ENCODE results near the gene NUP62CL.

Gene NUP62CL

DNA sequence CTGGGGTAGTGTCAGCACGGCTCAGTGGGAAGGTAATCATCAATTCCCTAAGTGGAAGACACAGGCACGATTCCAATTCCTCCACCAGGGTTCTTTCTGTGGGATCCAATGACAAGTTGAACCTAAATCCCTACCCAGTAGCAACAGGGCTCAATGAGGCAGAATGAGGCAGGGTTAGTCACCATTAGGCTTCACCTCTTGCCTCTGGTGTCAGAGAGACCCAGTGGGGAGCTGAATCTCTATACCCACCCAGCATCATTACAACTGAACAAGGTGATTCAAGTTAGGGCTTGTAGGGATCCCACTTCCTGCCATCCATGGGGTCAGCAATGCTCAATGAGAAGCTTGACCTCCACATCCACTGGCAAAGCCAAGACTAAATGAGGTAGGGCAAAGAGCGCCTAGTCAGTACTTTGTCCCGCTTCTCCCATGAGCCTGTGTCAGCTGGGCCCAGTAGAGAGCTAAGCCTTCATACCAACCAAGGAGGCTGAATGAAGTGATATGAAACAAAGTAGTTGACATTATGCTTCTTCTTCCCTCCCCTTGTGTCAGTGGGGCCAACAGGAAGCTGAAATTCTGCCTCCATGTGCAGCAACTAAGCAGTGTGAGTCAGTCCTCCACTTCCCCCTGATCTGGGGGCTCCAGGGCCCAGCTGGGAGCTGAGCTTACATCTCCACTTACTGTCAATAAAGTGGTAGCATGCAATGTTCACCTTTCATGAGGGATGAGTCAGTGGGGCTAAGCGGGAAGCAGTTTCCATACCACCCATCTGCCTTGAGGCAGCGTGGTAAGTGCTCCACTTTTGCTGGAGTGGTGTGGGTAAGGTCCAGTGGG is 51.2 kb downstream of the NUP62CL start:
- FAIRE-seq = no peak
- DNase-seq (ENCODE audit: extremely low spot score, insufficient read length, low read depth) = no peak

GRCh38 chrX:107153005-107153404 is 53.2 kb downstream of the NUP62CL start:
- DNase-seq (ENCODE audit: extremely low spot score, insufficient read length, low read depth) (no peak), FAIRE-seq (no peak)

DNA sequence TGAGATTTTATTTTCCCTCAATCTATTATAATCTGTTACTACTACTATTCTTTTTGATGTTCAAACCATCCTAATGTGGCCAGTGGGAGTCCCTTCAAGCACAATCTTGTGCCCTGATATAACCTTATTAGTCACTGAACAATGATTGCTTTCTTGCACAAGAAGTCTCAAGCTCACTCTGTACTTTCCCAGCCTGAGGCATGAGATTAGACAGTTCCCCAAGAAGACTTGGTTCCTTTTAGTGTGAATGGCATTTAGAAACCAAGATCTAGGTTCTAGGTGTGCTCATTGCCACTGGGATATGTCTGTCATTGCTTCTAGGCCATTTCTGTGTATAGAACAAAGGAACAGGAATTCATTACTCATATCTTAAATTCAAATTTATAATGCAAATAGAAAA is 59.6 kb downstream of the NUP62CL start:
- DNase-seq (ENCODE audit: extremely low spot score, insufficient read length, low read depth) = no peak
- FAIRE-seq = no peak

DNA sequence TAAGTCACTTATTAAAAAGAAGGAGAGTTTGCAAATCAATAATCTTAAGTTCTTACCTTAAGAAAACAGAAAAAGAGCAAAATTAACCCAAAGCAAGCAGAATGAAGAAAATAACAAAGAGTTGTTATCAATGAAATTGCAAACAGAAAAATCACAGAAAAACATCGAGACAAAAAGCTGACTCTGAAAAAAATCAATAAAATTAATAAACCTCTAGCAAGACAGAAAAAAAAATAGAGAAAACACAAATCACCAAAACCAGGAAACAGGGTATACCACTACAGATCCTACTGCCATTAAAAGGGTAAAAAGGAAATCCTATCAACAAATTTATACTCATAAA is 70.3 kb downstream of the NUP62CL start:
- no peak for FAIRE-seq

DNA sequence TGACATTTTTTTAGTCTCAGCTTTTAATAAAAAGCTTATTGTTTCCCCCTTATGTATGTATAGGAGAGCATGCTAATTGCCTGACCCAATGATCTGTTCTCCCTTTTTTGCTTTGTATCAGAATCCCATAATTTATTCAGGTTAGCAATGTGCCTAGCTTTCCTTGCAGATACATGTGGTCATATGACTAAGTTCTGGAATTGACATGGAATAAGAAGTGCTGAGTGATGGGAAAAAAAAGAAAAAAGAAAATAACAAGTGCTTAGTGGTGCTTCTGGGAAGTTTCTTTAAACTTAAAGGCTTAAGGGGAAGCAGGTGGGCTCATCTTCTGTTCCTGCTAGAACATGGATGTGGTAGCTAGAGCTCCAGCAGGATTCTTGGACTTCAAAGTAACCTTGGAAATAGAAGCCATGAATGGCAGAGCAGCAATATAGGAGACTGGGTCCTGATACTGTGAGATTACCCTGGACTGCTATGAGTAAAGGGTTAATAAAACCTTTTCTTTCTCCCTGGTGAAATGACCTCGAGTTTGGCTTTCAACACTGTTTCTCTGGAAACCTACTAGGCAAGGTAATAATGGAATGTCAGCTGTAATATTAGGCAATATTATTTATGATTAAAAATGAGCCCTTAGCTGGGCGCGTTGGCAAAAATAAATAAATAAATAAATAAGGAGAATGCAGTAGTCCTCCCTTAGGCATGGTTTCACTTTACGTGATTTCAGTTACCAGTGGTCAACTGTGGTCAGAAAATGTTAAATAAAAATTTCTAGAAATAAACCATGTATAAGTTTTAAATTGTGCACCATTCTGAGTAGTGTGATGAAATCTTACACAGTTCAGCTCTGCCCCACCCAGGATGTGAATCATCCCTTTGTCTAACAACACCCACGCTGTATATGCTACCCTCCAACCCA is 70.9 kb downstream of the NUP62CL start:
- DNase-seq (ENCODE audit: extremely low spot score, insufficient read length, low read depth) = no peak
- no peak for FAIRE-seq

More for the DNA sequence above, 70.3 kb downstream of the NUP62CL start:
- no peak for DNase-seq (ENCODE audit: extremely low spot score, insufficient read length, low read depth)

- FAIRE-seq (no peak), DNase-seq (ENCODE audit: extremely low spot score, insufficient read length, low read depth) (no peak)
Observed at GRCh38 chrX:107123750-107124149, 82.5 kb downstream of the NUP62CL start.

- DNase-seq (ENCODE audit: extremely low spot score, insufficient read length, low read depth) (no peak), FAIRE-seq (peak; percentile 35)
Observed at GRCh38 chrX:107119283-107119682, 87.0 kb downstream of the NUP62CL start.

DNA sequence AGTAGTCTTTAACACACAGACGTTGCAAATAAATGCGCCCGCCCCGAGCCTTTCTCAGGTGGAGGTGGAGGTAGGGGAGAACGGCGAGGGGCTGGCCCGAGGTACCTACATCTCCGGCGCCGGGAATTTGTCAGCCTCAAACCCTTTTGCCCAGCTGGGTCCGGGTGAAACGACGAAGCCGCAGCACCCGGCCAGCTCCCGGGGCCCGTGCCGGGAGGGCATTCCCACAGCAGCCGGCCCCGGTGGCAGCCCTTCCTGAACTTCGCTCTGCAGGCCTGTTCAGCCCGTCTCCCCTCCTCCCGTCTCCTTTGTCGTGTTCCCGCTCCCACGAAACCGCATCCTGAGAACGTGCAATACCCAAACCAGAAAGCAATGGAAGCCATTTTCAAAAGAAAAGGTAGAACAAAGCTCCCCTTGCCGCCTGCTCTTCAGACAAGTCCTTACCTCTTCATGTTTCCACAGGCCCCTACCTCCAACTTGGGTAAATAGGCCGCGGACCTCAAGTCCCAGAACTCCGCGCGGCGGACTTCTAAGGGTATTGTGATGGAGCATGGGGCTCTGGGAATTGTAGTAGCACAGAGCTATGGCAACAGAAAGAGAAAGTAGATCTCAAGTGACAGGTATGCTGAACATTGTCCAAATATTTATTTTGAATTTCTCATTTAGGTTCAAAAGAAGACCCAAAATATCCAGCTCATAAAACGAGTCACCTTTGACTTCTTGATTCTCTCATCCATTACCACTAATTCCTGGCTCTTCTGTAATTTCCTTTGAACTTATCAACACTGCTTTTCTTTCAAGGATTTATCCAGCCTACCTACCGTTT is 87.7 kb downstream of the NUP62CL start, which contains the start of gene RBM41:
Gene RBM41, minus strand, starts transcription at position 501 of the 826 bp plus-strand sequence. Its CDS starts 49 bp downstream, at position 452.
- no peak for DNase-seq (ENCODE audit: extremely low spot score, insufficient read length, low read depth)
- FAIRE-seq = peak; percentile 97

- DNase-seq (ENCODE audit: extremely low spot score, insufficient read length, low read depth) (no peak), FAIRE-seq (peak; percentile 85)
Observed at GRCh38 chrX:107117993-107118321, 88.3 kb downstream of the NUP62CL start.

GRCh38 chrX:107107459-107107858 is 98.8 kb downstream of the NUP62CL start:
- no peak for FAIRE-seq
- DNase-seq (ENCODE audit: extremely low spot score, insufficient read length, low read depth) = no peak

GRCh38 chrX:107102980-107103379 is 103.3 kb downstream of the NUP62CL start:
- no peak for FAIRE-seq

DNA sequence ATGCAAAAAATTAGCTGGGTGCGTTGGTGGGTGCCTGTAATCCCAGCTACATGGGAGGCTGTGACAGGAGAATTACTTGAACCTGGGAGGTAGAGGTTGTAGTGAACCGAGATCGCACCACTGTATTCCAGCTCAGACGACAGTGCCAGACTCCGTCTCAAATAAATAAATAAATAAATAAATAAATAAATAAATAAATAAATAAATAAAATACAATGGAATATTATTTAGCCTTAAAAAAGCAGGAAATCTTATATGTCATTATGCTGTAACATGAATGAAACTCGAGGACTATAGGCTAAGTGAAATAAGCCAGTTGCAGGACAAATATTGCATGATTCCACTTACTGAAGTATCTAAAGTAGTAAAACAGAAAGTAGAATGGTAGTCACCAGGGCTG is 130.1 kb downstream of the NUP62CL start:
- no peak for FAIRE-seq

More at GRCh38 chrX:107102980-107103379, 103.3 kb downstream of the NUP62CL start:
- DNase-seq (ENCODE audit: extremely low spot score, insufficient read length, low read depth) = no peak

More for the DNA sequence above, 130.1 kb downstream of the NUP62CL start:
- DNase-seq (ENCODE audit: extremely low spot score, insufficient read length, low read depth) = no peak
